Stimulated activated CD4-positive, alpha-beta T cell treated with anti-CD3 and anti-CD28 coated beads, Interleukin-15, amount 100 ng/mL, for 24 hours (primary cell): ENCODE results near the gene LRBA.
"Not testable (repeated sequence)": the region's sequence is repeated elsewhere in the genome, so short reads cannot be mapped to it uniquely, and the experiment has no call there.

ENCODE experiments used
- DNase-seq: peaks from one replicate; pipeline ENCODE4 v3.0.0-alpha.2; 2020

The LRBA gene, protein sequence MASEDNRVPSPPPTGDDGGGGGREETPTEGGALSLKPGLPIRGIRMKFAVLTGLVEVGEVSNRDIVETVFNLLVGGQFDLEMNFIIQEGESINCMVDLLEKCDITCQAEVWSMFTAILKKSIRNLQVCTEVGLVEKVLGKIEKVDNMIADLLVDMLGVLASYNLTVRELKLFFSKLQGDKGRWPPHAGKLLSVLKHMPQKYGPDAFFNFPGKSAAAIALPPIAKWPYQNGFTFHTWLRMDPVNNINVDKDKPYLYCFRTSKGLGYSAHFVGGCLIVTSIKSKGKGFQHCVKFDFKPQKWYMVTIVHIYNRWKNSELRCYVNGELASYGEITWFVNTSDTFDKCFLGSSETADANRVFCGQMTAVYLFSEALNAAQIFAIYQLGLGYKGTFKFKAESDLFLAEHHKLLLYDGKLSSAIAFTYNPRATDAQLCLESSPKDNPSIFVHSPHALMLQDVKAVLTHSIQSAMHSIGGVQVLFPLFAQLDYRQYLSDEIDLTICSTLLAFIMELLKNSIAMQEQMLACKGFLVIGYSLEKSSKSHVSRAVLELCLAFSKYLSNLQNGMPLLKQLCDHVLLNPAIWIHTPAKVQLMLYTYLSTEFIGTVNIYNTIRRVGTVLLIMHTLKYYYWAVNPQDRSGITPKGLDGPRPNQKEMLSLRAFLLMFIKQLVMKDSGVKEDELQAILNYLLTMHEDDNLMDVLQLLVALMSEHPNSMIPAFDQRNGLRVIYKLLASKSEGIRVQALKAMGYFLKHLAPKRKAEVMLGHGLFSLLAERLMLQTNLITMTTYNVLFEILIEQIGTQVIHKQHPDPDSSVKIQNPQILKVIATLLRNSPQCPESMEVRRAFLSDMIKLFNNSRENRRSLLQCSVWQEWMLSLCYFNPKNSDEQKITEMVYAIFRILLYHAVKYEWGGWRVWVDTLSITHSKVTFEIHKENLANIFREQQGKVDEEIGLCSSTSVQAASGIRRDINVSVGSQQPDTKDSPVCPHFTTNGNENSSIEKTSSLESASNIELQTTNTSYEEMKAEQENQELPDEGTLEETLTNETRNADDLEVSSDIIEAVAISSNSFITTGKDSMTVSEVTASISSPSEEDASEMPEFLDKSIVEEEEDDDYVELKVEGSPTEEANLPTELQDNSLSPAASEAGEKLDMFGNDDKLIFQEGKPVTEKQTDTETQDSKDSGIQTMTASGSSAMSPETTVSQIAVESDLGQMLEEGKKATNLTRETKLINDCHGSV (N-terminal part only)

DNA sequence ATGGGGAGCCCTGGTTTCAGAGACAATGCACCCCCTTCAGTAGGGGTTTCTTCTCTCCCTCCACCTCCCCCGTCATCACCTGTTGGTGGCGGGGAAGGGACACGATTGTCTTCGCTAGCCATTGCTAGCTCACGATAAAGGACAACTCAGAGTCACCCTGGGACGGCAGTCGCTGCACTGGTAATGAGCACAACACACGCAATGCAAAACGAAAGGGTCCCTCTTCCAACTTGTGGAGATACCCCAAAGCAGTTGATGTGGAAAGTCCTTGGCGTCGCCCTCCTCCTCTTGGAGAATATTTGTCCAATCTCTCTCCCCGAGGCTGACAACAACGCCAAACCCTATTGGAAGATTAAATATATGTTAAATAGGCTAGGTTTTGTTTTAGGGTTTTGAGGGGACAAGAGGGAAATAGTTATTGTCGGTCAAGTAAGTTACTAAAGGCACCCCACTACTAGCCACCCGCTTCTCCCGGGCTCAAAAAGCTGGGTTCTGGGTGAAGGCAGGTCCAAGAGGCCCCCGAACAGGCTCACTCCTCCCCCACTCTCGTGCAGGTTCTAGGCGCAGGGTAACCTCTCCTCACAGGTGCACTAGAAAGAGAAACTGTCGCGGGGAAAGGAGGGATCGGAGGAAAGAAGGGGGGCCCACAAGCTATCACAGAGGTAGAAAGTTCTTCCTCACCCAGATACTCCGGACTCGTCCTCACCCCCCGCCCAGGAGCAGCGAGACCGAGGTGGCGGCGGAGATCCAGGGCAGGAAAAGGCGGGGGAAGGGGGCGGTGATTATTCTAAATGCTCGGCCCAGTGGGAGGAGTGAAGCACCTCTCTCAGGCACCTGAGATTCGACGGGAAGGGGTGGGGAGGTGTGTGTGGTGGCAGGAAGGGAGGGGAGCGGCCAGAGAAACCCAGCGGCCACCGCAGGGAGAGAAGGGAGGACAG lies at the start of gene LRBA:
Gene LRBA (minus strand): TSS at position 764 of the 938 bp plus-strand sequence. CDS start 642 bp downstream, at position 122.
- DNase-seq: peak; percentile 91

DNA sequence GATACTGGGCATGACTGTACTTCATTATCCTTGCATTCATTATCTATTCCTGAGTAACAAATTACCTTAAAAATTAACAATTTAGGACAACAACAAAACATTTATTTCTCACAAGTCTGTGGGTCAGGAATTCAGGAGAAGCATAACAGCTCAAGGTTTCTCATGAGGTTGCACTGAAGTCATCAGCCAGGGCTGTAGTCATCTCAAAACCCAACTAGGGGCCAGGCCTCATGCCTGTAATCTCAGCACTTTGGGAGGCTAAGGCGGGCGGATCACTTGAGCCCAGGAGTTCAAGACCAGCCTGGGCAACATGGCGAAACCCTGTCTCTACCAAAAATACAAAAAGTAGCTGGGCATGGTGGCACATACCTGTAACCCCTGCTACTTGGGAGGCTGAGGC lies 48.1 kb upstream of the LRBA start:
- DNase-seq: not testable (repeated sequence)

DNA sequence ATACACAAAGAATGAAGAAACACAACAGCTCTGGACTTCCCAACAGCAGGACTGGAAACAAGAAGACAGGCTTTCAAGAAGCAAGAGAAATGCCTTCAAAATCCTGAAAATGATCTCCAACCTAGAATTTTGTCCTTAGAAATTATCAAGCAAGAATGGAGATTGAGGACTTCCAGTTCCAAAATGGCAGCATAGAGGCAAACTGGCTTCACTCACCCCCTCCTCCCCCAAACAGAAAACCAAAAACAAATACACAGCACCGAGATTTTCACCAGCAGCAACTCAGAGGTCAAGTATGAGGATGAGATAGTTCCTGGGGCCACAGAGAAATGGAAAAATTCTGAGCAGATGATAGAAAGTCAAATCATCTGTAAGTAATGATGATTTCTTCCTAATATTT lies 40.5 kb upstream of the LRBA start:
- DNase-seq: no peak

DNA sequence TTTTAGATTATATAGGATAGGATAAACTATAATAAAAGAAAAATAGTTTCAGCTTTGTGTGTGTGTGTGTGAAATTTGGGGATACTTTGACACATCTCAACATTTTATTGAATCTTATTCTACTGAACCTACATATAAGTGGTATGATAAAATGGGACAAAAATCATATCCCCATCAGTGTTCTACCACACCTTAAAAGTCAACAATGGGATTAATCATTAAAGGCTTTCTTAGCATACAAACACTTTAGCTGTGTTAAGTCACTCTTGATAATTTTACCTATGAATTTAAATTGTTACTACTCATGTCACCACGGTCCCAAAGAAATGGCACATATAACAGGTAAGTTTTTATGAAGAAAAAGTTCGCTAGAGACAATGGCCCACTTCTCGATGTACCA lies 37.7 kb upstream of the LRBA start:
- DNase-seq: no peak

DNA sequence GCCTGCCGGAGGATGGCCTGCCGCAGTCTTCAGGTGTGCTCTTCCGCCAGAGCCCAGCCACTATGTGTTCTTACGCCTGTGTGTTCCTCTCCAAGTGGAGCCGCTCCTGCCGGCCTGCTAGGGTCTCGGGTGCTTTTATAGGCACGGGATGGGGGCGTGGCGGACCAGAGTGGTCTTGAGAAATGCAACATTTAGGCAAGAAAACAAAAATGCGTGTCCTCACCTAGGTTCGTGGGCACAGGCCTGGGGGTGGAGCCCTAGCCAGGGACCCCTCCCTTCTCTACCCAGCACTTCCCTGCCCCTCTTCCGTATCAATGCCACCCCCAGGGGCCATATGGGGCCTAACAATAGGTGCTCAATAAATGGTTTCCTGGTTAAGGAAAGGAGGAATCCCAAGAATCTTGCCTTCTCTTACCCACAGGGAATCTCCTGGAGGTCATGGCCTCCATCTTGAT lies 34.4 kb upstream of the LRBA start:
- no peak for DNase-seq

DNA sequence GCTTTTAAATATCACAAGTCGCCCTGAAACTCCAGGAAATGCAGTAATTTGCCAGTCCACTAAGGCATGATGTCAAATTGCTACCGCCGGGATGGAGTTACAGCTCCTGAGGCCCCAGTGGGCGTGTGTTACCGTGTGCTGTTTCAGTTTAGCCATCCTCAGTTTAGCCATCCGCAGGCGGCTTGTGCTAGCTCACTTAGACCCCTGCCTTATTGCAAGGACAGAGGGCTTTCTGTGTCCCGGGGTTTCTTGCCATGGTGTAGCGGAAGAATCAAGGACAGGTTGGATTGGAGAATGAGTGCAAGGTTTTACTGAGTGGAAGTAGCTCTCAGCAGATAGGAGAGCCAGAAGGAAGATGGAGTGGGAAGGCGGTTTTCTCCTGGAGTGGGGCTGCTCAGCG lies 33.8 kb upstream of the LRBA start:
- DNase-seq: no peak

DNA sequence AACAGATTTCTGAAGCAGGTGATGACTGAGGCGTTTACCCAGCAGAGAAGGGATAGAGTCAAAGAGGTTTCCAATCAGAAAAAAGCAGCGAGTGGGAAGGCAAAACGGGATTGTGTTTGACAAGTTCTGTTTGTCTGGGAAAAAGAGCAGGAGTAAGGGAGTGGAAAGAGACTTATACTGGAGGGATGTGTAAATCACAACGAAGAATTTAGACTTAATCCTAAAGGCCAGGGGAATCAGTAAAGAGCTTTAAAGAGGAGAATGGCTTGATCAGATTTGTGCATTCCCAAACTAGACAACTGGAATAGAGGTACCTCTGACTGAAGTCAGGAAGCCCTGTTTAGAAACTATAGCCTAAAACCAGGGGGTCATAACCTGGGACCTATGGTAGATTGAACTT lies 31.5 kb upstream of the LRBA start:
- no peak for DNase-seq

DNA sequence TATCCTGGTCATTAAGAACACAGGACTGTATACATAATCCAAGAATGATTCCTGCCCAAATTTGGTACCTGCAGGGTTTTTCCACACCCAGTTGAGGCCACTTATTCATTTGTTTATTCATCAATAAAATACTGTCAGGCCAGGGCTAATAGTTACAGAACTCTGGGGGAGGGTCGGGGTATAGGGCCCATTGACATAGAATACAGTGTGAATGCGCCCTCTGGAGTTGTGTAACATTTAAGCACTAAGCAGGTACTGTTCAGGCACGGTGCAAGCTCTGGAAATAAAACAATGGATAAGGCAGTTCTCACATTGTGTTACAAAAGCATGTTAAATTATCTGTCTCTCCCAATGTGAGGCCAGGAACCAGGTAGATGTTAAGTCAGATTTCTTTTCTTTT lies 30.8 kb upstream of the LRBA start:
- peak; percentile 11 for DNase-seq

DNA sequence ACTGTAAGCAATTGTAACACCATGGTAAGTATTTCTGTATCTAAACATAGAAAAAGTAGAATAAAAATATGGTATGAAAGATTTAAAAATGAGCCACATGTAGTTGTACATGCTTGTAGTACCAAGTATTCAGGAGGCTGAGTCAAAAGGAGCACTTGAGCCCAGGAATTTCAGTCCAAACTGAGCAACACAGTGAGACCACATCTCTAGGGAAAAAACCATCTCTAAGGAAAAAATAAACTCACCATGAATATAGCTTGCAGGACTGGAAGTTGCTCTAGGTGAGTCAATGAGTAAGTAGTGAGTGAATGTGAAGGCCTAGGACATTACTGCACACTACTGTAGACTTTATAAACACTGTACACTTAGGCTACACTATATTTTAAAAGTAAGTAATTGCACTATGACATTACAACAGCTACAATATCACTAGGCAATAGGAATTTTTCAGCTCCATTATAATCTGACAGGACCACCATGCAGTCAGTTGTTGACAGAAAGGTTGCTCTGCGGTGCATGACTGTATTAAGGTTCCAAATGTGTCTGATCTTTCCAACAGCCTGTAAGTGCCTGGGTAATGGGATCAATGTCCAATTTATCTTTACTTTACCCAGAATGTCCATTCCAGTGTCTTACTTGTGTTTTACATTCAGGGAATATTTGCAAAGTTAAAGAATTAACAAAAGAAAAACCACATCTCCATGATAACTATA lies 28.9 kb upstream of the LRBA start:
- DNase-seq: no peak

DNA sequence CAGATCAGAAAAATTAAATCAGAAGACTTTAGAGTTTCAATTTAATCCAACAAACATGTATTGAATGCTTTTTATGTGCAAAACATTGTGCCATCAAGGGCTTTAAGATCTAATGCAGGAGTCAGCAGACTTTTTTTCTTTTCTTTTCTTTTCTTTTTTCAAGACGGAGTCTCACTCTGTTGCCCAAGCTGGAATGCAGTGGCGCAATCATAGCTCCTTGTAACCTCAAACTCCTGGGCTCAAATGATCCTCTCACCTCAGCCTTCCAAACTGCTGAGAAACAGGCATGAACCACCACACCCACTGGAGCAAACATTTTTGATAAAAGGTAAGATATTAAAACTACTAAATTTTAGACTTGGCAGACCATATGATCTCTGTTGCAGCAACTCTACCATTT lies 24.6 kb upstream of the LRBA start:
- DNase-seq: no peak

DNA sequence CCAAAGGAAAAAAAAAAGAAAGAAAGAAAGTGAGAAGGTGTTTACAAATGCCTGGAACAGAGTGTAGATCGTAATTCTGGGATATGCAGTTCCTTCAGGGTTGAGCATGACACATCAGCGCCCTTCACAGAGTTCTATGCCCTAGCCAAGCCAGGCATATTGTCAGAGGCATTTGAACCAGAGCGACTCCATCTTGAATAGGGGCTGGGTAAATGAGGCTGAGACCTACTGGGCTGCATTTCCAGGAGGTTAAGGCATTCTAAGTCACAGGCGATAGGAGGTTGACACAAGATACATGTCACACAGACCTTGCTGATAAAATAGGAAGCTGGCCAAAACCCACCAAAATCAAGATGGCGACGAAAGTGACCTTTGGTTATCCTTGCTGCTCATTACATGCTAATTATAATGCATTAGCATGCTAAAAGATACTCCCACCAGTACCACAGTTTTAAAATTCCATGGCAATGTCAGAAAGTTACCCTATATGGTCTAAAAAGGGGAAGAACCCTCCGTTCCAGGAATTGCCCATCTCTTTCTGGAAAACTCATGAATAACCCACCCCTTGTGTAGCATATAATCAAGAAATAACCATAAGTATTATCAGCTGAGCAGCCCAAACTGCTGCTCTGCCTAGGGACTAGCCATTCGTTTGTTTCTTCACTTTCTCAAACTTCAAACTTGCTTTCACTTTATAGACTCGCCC lies 23.5 kb upstream of the LRBA start:
- DNase-seq: no peak

DNA sequence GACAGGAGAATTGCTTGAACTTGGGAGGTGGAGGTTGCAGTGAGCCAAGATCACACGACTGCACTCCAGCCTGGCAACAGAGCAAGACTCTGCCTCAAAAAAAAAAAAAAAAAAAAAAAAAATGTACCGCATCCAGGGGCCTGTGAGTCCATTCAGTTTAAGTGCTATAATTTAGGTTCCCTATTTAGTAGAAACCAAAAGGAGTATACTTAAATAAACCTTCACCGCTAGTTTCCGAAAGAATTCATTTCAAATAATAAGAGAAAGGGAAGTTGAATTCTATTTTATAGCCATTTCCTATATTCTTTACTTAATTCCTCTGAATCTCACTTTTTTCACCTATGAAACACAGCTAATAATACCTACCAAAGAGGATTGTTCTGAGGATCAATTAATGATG lies 20.8 kb upstream of the LRBA start:
- no peak for DNase-seq

DNA sequence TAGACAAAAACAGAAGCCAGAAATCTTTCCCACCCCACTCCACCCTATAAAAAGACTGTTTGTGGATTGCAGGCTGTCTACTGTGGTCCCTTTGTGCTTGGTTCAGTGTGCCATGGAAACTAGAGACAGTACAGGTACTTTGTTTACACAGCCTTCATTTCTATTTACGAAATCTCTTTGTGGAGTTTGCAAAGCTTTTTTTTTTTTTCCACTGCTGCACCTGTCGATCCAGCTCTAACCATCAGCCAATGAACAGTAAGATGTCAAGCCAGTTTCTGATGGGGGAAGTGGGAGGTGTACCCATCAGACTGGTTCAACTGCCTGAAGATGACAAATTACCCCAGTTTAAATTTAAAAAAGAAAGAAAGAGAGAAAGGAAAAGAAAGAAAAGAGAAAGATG lies 20.2 kb upstream of the LRBA start:
- DNase-seq: no peak

DNA sequence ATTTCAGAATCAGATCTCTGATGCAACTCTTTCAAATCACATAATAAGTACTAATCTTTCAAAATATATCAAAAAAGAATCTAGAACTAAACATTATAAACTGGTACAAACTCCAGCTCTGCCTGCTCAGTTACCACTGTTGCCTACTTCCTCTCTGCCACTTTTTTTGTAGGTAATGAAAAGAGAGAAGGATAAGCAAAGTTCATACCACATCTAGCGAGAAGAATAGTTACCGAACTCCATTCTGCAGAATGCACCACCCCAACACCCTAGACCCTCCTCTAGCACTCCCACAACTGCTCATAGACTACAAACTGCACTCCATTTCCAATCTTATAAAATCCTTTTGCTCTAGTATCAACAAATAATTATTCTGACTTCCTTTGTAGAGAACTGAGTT lies 19.7 kb upstream of the LRBA start:
- DNase-seq: no peak

DNA sequence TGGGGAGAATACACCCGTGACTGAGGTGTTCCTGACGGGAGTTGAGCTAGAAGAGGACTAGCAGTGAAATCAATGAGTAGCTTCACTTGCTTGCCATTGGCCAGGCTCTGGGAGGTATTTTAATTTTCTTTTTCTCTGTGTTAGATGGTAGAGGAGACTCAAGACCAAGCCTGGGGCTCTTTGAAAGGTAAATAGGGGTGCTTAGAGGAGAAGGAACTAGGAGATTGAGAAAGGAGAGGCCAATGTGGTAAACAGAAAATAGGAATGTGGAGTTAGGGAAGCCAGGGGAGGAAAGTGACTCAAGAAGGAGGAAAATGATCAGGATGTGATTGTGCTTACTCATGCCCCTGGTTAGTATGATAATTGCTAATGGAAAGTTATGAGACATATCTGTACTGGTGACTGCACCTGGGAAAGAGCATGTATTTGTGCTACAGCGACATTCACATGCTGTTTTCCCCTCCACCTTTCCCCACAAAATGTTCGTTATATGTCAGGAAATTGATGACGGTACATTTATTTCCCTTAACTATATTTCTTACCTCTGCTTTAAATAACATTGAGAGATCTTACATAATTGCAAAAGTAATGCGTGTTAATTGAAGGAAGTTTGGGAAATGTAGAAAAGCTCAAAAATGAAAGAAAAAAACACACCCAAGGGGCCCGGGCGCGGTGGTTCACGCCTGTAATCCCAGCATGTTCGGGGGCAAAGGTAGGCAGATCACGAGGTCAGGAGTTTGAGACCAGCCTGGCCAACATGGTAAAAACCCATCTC lies 16.9 kb upstream of the LRBA start:
- DNase-seq: peak; percentile 40

DNA sequence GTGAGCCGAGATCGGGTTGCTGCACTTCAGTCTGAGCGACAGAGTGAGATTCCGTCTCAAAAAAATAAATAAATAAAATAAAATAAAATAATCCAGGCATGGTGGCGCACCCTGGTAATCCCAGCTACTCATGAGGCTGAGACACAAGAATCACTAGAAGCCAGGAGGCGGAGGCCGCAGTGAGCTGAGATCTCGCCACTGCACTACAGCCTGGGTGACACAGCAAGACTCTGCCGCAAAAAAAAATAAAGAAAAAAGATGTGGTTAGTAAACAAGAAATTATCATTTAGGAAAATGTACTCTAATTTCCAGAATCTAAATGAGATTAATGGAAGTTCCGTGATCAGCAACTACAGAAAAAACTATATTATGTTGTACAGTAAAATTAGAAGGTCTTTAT lies 14.5 kb upstream of the LRBA start:
- peak; percentile 61 for DNase-seq

DNA sequence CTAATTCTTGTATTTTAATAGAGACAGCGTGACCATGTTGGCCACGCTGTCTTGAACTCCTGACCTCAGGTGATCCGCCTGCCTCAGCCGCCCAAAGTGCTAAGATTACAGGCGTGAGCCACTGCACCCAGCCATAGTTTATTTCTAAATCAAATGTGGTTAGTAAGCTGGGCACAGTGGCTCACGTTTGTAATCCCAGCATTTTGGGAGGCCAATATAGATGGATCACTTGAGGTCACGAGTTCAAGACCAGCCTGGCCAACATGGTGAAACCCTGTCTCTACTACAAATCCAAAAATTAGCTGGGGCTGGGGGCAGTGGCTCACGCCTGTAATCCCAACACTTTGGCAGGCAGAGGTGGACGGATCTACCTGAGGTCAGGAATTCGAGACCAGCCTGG lies 13.9 kb upstream of the LRBA start:
- not testable (repeated sequence) for DNase-seq

DNA sequence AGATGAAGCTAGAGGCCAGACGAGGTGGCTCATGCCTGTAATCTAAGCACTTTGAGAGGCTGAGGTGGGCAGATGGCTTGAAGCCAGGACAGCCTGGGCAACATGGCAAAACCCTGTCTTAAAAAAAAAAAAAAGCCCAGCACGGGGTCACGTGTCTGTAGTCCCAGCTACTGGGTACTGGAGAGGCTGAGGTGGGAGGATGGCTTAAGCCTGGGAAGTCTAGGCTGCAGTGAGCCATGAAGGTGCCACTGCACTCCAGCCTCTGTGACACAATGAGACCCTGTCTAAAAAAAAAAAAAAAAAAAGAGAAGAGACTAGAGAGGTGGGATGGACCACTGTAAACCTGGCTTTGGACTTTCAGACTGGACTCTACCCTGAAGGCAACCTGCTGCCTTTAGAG lies 10.7 kb upstream of the LRBA start:
- DNase-seq: no peak

DNA sequence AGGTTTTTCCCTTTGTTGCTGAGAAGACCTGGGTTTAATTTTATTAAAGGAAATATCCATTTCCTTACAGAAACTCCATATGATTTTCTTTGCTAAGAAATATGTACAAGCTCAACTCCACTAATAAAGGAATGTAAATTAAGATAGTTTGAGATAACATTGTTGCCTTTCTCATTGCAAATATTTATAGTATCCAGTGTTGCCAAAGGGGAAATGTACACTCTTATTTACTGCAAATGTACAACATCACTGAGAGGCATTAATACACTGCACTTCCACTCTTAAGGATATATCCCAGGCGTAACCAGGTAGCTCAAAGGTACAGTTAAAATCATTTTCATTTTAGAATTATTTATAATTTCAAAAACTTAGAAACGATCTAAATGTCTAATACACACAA lies 7.5 kb upstream of the LRBA start:
- DNase-seq: no peak
